Vagina (tissue), 2 donors: ENCODE measurements around the gene BTBD17. TPM values are rescaled to one million over a fixed set of nuclear protein-coding genes. Genes with fewer than 3 reads are reported as not detected.

ENCODE experiments used
- DNase-seq, 2 donors: peaks; one replicate each; pipeline ENCODE4 v3.0.0-alpha.2; 2017; ENCODE audit errors: extremely low spot score in 2 of 2
- H3K27ac ChIP-seq: fragments of 200-600 bp; sonication (generic); one replicate; pipeline ENCODE4 v1.5.1; 2019
- H3K27me3 ChIP-seq: fragments of 200-600 bp; sonication (generic); one replicate; pipeline ENCODE4 v1.5.1; 2019
- H3K36me3 ChIP-seq, 2 donors: fragments of 200-600 bp; sonication (generic); one replicate each; pipeline ENCODE4 v1.5.1; 2017 to 2019
- H3K4me1 ChIP-seq: fragments of 200-600 bp; sonication (generic); one replicate; pipeline ENCODE4 v1.5.1; 2019
- H3K4me3 ChIP-seq, 2 donors: fragments of 200-600 bp; sonication (generic); 1 replicate in 1 of 2; 2 replicates in 1 of 2; pipeline ENCODE4 v1.5.1; 2016 to 2019
- H3K9me3 ChIP-seq: fragments of 200-600 bp; sonication (generic); one replicate; pipeline ENCODE4 v1.5.1; 2019
- CTCF ChIP-seq, 3 experiments: fragments of 450-650 bp in 2 of 3; fragments of 200-600 bp in 1 of 3; sonication (generic) in 1 of 3; IDR thresholded peaks; one replicate each; pipeline ENCODE4 v1.5.1; 2017 to 2019; ENCODE audit warnings: antibody characterized with exemption in 3 of 3, mild to moderate bottlenecking in 2 of 3, moderate library complexity in 2 of 3
- POLR2A ChIP-seq, 2 donors: fragments of 450-650 bp; IDR thresholded peaks; one replicate each; pipeline ENCODE4 v1.6.1; 2017; ENCODE audit warnings: antibody characterized with exemption in 2 of 2, mild to moderate bottlenecking in 2 of 2, moderate library complexity in 2 of 2
- POLR2AphosphoS5 ChIP-seq, 2 donors: sonication (generic); formaldehyde crosslinking; IDR thresholded peaks; one replicate each; pipeline ENCODE4 v1.9.0; 2017; ENCODE audit warnings: antibody characterized with exemption in 2 of 2, mild to moderate bottlenecking in 2 of 2, low read depth in 1 of 2; ENCODE audit not compliant: insufficient read depth in 1 of 2
- intact Hi-C: fragments of 100-400 bp; cut with DNase I; formaldehyde crosslinking; loops from one replicate; pipeline ENCODE4 v1.15.1; 2023
- total RNA-seq: library from RNA; depleted of rRNA; stranded (reverse); fragments of >200 nt; gene quantifications from one replicate; pipeline ENCODE4 v1.2.3, GENCODE V29; 2016

BTBD17 gene
- total RNA-seq, 1 donor from 2014 or later = not detected

- intact Hi-C loops = no loop called here
- Histone ChIP-seq H3K27me3 (no peaks in the 10 kb centered on the region), H3K4me1 (no peaks in the 10 kb centered on the region), H3K9me3 (no peaks in the 10 kb centered on the region), H3K36me3 (no peaks in the 10 kb centered on the region), H3K27ac (no peak overlapping the region), H3K4me3 (no peak overlapping the region)
- DNase-seq = no peak
- no peak for TF ChIP-seq CTCF (IDR thresholded peaks at IDR 0.05)
- no peak for TF ChIP-seq POLR2A (IDR thresholded peaks at IDR 0.05)
- TF ChIP-seq POLR2AphosphoS5 (IDR thresholded peaks at IDR 0.05; ENCODE audit: insufficient read depth in 1 of 2, low read depth in 1 of 2) = no peak
These were observed 43.3 kb downstream of the BTBD17 start for GRCh38 chr17:74318391-74318790.

- intact Hi-C loops = no loop called here
- no peak for TF ChIP-seq POLR2A (IDR thresholded peaks at IDR 0.05)
- TF ChIP-seq POLR2AphosphoS5 (IDR thresholded peaks at IDR 0.05; ENCODE audit: insufficient read depth in 1 of 2, low read depth in 1 of 2) = peak in 1 of 2 donors; percentile 22
- Histone ChIP-seq H3K36me3 (no peaks in the 10 kb centered on the region), H3K4me1 (no peaks in the 10 kb centered on the region), H3K27ac (no peak overlapping the region), H3K27me3 (no peaks in the 10 kb centered on the region), H3K9me3 (no peaks in the 10 kb centered on the region), H3K4me3 (no peak overlapping the region)
- DNase-seq = no peak
These were observed 44.6 kb downstream of the BTBD17 start for GRCh38 chr17:74317071-74317470.

GRCh38 chr17:74316220-74316619 lies 45.4 kb downstream of the BTBD17 start:
- Histone ChIP-seq H3K4me3 (no peak overlapping the region), H3K9me3 (no peaks in the 10 kb centered on the region), H3K36me3 (no peaks in the 10 kb centered on the region), H3K4me1 (no peaks in the 10 kb centered on the region), H3K27ac (no peak overlapping the region), H3K27me3 (no peaks in the 10 kb centered on the region)
- no peak for DNase-seq
- TF ChIP-seq POLR2AphosphoS5 (IDR thresholded peaks at IDR 0.05; ENCODE audit: insufficient read depth in 1 of 2, low read depth in 1 of 2) (no peak), CTCF (IDR thresholded peaks at IDR 0.05) (no peak), POLR2A (IDR thresholded peaks at IDR 0.05) (no peak)
- intact Hi-C loops = no loop called here

- Histone ChIP-seq H3K9me3 (no peaks in the 10 kb centered on the region), H3K27me3 (no peaks in the 10 kb centered on the region), H3K27ac (no peak overlapping the region), H3K4me3 (no peak overlapping the region), H3K36me3 (no peaks in the 10 kb centered on the region), H3K4me1 (no peaks in the 10 kb centered on the region)
- DNase-seq = no peak
- TF ChIP-seq POLR2AphosphoS5 (IDR thresholded peaks at IDR 0.05; ENCODE audit: insufficient read depth in 1 of 2, low read depth in 1 of 2) = no peak
- TF ChIP-seq POLR2A (IDR thresholded peaks at IDR 0.05) = no peak
- TF ChIP-seq CTCF (IDR thresholded peaks at IDR 0.05) = no peak
- intact Hi-C loops = no loop called here
These were observed 46.8 kb downstream of the BTBD17 start for GRCh38 chr17:74314877-74315276.

- intact Hi-C loops = loop anchor here (10.0 kb wide), 1 partner anchor 55 kb away; the partner anchor contains the start of genes BTBD17 and GPR142
- no peaks in the 10 kb centered on the region for H3K27me3 ChIP-seq
- TF ChIP-seq POLR2A (IDR thresholded peaks at IDR 0.05) = no peak
- no peak for TF ChIP-seq CTCF (IDR thresholded peaks at IDR 0.05)
- no peak for TF ChIP-seq POLR2AphosphoS5 (IDR thresholded peaks at IDR 0.05; ENCODE audit: insufficient read depth in 1 of 2, low read depth in 1 of 2)
- DNase-seq = no peak
- H3K4me1 ChIP-seq = no peaks in the 10 kb centered on the region
- H3K9me3 ChIP-seq = no peaks in the 10 kb centered on the region
- H3K27ac ChIP-seq = no peak overlapping the region
- H3K4me3 ChIP-seq = no peak overlapping the region
- H3K36me3 ChIP-seq = no peaks in the 10 kb centered on the region
These were observed 51.8 kb downstream of the BTBD17 start for GRCh38 chr17:74309902-74310301.
